K562 (cell line): ENCODE measurements around the gene CDK11A. TPM values are rescaled to one million over a fixed set of nuclear protein-coding genes. Genes with fewer than 3 reads are reported as not detected.

Experiments
- CBFA2T3 ChIP-seq: fragments of 450-650 bp; IDR thresholded peaks from 2 replicates; pipeline ENCODE4 v1.6.1; 2017
- CTCF ChIP-seq, 3 experiments: IDR thresholded peaks in 2 of 3; conservative IDR thresholded peaks in 1 of 3; 2 replicates each; pipeline ENCODE4 v1.5.1; 2011 to 2012; ENCODE audit warnings: low read length in 3 of 3, mild to moderate bottlenecking in 3 of 3, control low read depth in 2 of 3, improper control_type of control experiment in 1 of 3, inconsistent platforms in 1 of 3, low read depth in 1 of 3, mixed read lengths in 1 of 3, moderate library complexity in 1 of 3; ENCODE audit not compliant: insufficient read depth in 2 of 3
- FOXJ3 ChIP-seq: sonication (generic); formaldehyde crosslinking; IDR thresholded peaks from 2 replicates; pipeline ENCODE4 v1.4.0; 2020; ENCODE audit warnings: mild to moderate bottlenecking, missing genetic modification reagents
- HBP1 ChIP-seq: fragments of 450-650 bp; formaldehyde crosslinking; IDR thresholded peaks from 2 replicates; pipeline ENCODE4 v1.4.0; 2022; ENCODE audit warnings: missing genetic modification characterization
- KDM4B ChIP-seq, 2 experiments: fragments of 450-650 bp in 1 of 2; sonication (generic) in 1 of 2; IDR thresholded peaks; 2 replicates each; pipeline ENCODE4 v1.6.1; 2016 to 2017; ENCODE audit warnings: borderline replicate concordance in 2 of 2, antibody characterized with exemption in 1 of 2, low read depth in 1 of 2, mild to moderate bottlenecking in 1 of 2
- KLF13 ChIP-seq: fragments of 450-650 bp; IDR thresholded peaks from 2 replicates; pipeline ENCODE4 v1.6.1; 2016; ENCODE audit warnings: missing genetic modification characterization, low read depth, mild to moderate bottlenecking, missing compliant biosample characterization, moderate library complexity, borderline replicate concordance
- RUNX1 ChIP-seq: sonication (generic); IDR thresholded peaks from 2 replicates; pipeline ENCODE4 v1.6.1; 2016; ENCODE audit warnings: antibody characterized with exemption, low read depth
- SFPQ ChIP-seq: fragments of 200-400 bp; formaldehyde crosslinking; IDR thresholded peaks from 2 replicates; pipeline ENCODE4 v1.6.1; 2017; ENCODE audit warnings: mild to moderate bottlenecking, low read depth, low read length, moderate library complexity
- TRIM25 ChIP-seq: fragments of 450-650 bp; IDR thresholded peaks from 2 replicates; pipeline ENCODE4 v1.7.0; 2016; ENCODE audit warnings: borderline replicate concordance
- USF2 ChIP-seq: sonication (generic); formaldehyde crosslinking; IDR thresholded peaks from 2 replicates; pipeline ENCODE4 v1.5.0; 2020; ENCODE audit warnings: missing genetic modification reagents
- VEZF1 ChIP-seq: fragments of 200-800 bp; sonication (Bioruptor generic); IDR thresholded peaks from 2 replicates; pipeline ENCODE4 v1.6.1; 2017; ENCODE audit warnings: missing genetic modification characterization, missing compliant biosample characterization
- ZNF175 ChIP-seq: fragments of 200-800 bp; sonication (Bioruptor generic); IDR thresholded peaks from 2 replicates; pipeline ENCODE4 v1.6.1; 2016; ENCODE audit warnings: low read depth, mild to moderate bottlenecking, missing genetic modification characterization, missing compliant biosample characterization
- ZNF277 ChIP-seq: fragments of 250-450 bp; sonication (Bioruptor Pico); IDR thresholded peaks from 2 replicates; pipeline ENCODE4 v1.8.0; 2022; ENCODE audit warnings: inconsistent platforms, mild to moderate bottlenecking, moderate library complexity, borderline replicate concordance
- ZNF436 ChIP-seq: fragments of 250-450, 450-650 bp; sonication (Bioruptor Pico); formaldehyde crosslinking; IDR thresholded peaks from 2 replicates; pipeline ENCODE4 v1.7.0; 2020; ENCODE audit warnings: mild to moderate bottlenecking
- polyA plus RNA-seq, 8 experiments: library from polyadenylated mRNA; depleted of rRNA in 4 of 8; stranded (reverse) in 5 of 8; unstranded in 3 of 8; fragments of >200 nt; fragmentation: Nextera tagmentation in 2 of 8; fragmentation: Illumina TruSeq in 1 of 8; extraction: Ambion mirVana in 2 of 8; extraction: Trizol in 1 of 8; gene quantifications; 2 replicates each; pipeline versions ENCODE4 v1.2.1 to v1.2.3, GENCODE V29; 2011 to 2014; ENCODE audit warnings: inconsistent platforms in 1 of 8, missing spikeins in 1 of 8
- total RNA-seq, 7 experiments: library from RNA; depleted of rRNA in 6 of 7; stranded (reverse); fragments of >200 nt in 6 of 7; fragmentation: Illumina TruSeq in 2 of 7; extraction: Trizol in 2 of 7; gene quantifications; 2 replicates each; pipeline versions ENCODE4 v1.2.1 to v1.2.3, GENCODE V29; 2011 to 2021; ENCODE audit warnings: low replicate concordance in 1 of 7

Gene CDK11A
- total and polyA plus RNA-seq, 9 of the 15 experiments (the other 6 are each of a cell fraction or from before 2014, with no cell fraction given) = 4.5 to 71.0 (median 43.9) TPM

- TF ChIP-seq VEZF1 (CRISPR knock-in tag) (peak; percentile 91), KLF13 (tag) (peak; percentile 73; the same call in 1 of the 2 replicates), ZNF277 (CRISPR knock-in tag) (no peak), RUNX1 (no peak; the same call in 1 of the 2 replicates), USF2 (peak; percentile 57), FOXJ3 (no peak), ZNF175 (CRISPR knock-in tag) (no peak), KDM4B (IDR thresholded peaks at IDR 0.05; ENCODE audit: borderline replicate concordance in 2 of 2, low read depth in 1 of 2) (no peak; a peak in 1 of 4 replicates), SFPQ (no peak), ZNF436 (no peak), CBFA2T3 (peak; percentile 79), TRIM25 (no peak), CTCF (IDR thresholded peaks at IDR 0.05 in 2 of 3, conservative IDR thresholded peaks at IDR 0.05 in 1 of 3; ENCODE audit: insufficient read depth in 2 of 3, low read depth in 1 of 3, low read length in 3 of 3) (peak in 1 of 3 experiments; percentile 20; a peak in 1 of 6 replicates), HBP1 (CRISPR knock-in tag) (no peak)
Observed at GRCh38 chr1:1758692-1759455, 34.7 kb upstream of the CDK11A start (continued).
